ENCODE measurements around the gene MYO1F. TPM values are rescaled to one million over a fixed set of nuclear protein-coding genes. Genes with fewer than 3 reads are reported as not detected.

Gene MYO1F
- total and polyA plus RNA-seq, 10 of the 15 experiments (the other 5 are each of a cell fraction or from before 2014, with no cell fraction given) = 3.5 to 49.4 (median 31.3) TPM

- TF ChIP-seq EP300 (IDR thresholded peaks at IDR 0.05; ENCODE audit: borderline replicate concordance in 1 of 2, control insufficient read depth in 1 of 2, low read depth in 2 of 2, low read length in 2 of 2) (no peak), NBN (IDR thresholded peaks at IDR 0.05) (0 out of 2 replicates have a peak, but pooled peaks have one; percentile 25), FOXM1 (IDR thresholded peaks at IDR 0.05; ENCODE audit: low read depth, low read length) (peak; percentile 42; the same call in 1 of the 2 replicates), RAD51 (IDR thresholded peaks at IDR 0.05) (no peak), SP1 (IDR thresholded peaks at IDR 0.05; ENCODE audit: low read depth, low read length) (peak; percentile 18), RB1 (IDR thresholded peaks at IDR 0.05; ENCODE audit: borderline replicate concordance) (peak; percentile 65; the same call in 1 of the 2 replicates), TCF3 (IDR thresholded peaks at IDR 0.05; ENCODE audit: borderline replicate concordance, insufficient read depth, low read depth, low read length) (peak; percentile 94), ZNF384 (IDR thresholded peaks at IDR 0.05; ENCODE audit: borderline replicate concordance, low read depth, low read length) (peak; percentile 91)
Observed at GRCh38 chr19:8580710-8581281, 3.6 kb upstream of the MYO1F start (continued).

GRCh38 chr19:8578642-8579265 lies 1.5 kb upstream of the MYO1F start:
- WGBS (ENCODE audit: insufficient coverage, insufficient replicate concordance, low lambda C conversion rate, missing lambda C conversion rate) = 8% methylated on average over 17 of the region's 17 CpGs
- in situ Hi-C loops (cut with MboI) = loop anchor here (5.0 kb wide), 1 partner anchor 161 kb away; no protein-coding TSS in a partner anchor
- H2AFZ ChIP-seq (ENCODE audit: control insufficient read depth, low read depth, low read length) = no peak overlapping the region
- no peak for TF ChIP-seq HDGF (IDR thresholded peaks at IDR 0.05)
- no peak for TF ChIP-seq SIN3A (IDR thresholded peaks at IDR 0.05; ENCODE audit: low read depth, low read length)
- no peak for TF ChIP-seq ZNF592 (IDR thresholded peaks at IDR 0.05)
- TF ChIP-seq RAD21 (IDR thresholded peaks at IDR 0.05; ENCODE audit: insufficient read depth, low read depth, low read length) = peak; percentile 76
- TF ChIP-seq WRNIP1 (IDR thresholded peaks at IDR 0.05; ENCODE audit: borderline replicate concordance, low read depth, low read length) = no peak
- peak; percentile 90 to 94 (median 93) for TF ChIP-seq CTCF (IDR thresholded peaks at IDR 0.05 in 2 of 3, conservative IDR thresholded peaks at IDR 0.05 in 1 of 3; ENCODE audit: control insufficient read depth in 2 of 3, extremely low read depth in 1 of 3, insufficient read depth in 1 of 3, low read depth in 3 of 3, low read length in 3 of 3)

More at GRCh38 chr19:8578642-8579265, 1.5 kb upstream of the MYO1F start:
- intact Hi-C loops (cut with micrococcal nuclease; ENCODE audit: unreplicated experiment) = loop anchor here (5.0 kb wide), 1 partner anchor 166 kb away; the partner anchor contains the start of gene MARCHF2
- Histone ChIP-seq H3K36me3 (ENCODE audit: control insufficient read depth in 2 of 2, insufficient read depth in 2 of 2, low read length in 1 of 2) (no peaks in the 10 kb centered on the region), H3K9me3 (replicated peaks; ENCODE audit: control insufficient read depth, insufficient read depth, low read length) (no peaks in the 10 kb centered on the region; the same call in 2 of the 3 replicates), H3K27me3 (replicated peaks in 1 of 2; ENCODE audit: control insufficient read depth in 2 of 2, insufficient read depth in 2 of 2, low read length in 1 of 2) (peaks cover 0 to 5% of the 10 kb centered on the region in 2 experiments; a peak in 1 of 4 replicates), H3K4me2 (ENCODE audit: control insufficient read depth, insufficient read depth) (no peak overlapping the region), H3K4me3 (no peak overlapping the region), H3K9ac (ENCODE audit: control insufficient read depth, insufficient read depth, low read length) (no peak overlapping the region), H3K27ac (ENCODE audit: control insufficient read depth, insufficient read depth) (no peak overlapping the region), H3K4me1 (ENCODE audit: control insufficient read depth, insufficient read depth, low read length) (peaks cover 11% of the 10 kb centered on the region), H4K20me1 (ENCODE audit: control insufficient read depth, insufficient read depth) (no peaks in the 10 kb centered on the region), H3K79me2 (ENCODE audit: control insufficient read depth, insufficient read depth, low read length) (no peaks in the 10 kb centered on the region)
- ChIA-PET SMC1A (ENCODE audit: uncharacterized antibody, unreplicated experiment) (interaction anchor here (0.9 to 1.8 kb wide), 6 partner anchors 8 to 131 kb away, joined by 3 to 7 read pairs (median 4); partner anchors contain the start of gene ZNF414), RAD21 (ENCODE audit: unreplicated experiment) (interaction anchor here (0.6 to 3.3 kb wide), 7 partner anchors 10 to 180 kb away, joined by 3 to 23 read pairs (median 4); partner anchors contain the start of genes MARCHF2 and ZNF414), CTCF (interaction anchor here (0.5 to 7.3 kb wide), 39 partner anchors 9 to 1200 kb away, joined by 3 to 73 read pairs (median 4); partner anchors contain the start of genes MARCHF2 and ZNF414), POLR2A (interaction anchor here (2.9 kb wide), 1 partner anchor 65 kb away, joined by 7 read pairs; the partner anchor contains the start of gene ZNF414)
- ATAC-seq (peak; percentile 56), FAIRE-seq (peak; percentile 78), DNase-seq (ENCODE audit: low read depth, low spot score) (no peak)
- no TSS peak for BruUV-seq (replicated peaks)
